Thoracic aorta (tissue), 2 donors: ENCODE data around the gene MAGEE1. TPM values are rescaled to one million over a fixed set of nuclear protein-coding genes. Genes with fewer than 3 reads are reported as not detected.

Source experiments
- ATAC-seq: fragments of 150-250 bp; one replicate; pipeline ENCODE4 v1.8.0; 2017; ENCODE audit warnings: low read depth; ENCODE audit not compliant: insufficient number of reproducible peaks, low FRiP score
- DNase-seq: peaks from one replicate; pipeline ENCODE4 v3.0.0-alpha.2; 2020; ENCODE audit warnings: low spot score
- H3K27ac ChIP-seq, 2 donors: fragments of 200-600 bp; sonication (generic); 1 replicate in 1 of 2; 2 replicates in 1 of 2; pipeline ENCODE4 v1.5.1; 2016; ENCODE audit warnings: mild to moderate bottlenecking in 2 of 2, moderate library complexity in 2 of 2
- H3K27me3 ChIP-seq: fragments of 200-600 bp; sonication (generic); replicated peaks from 2 replicates; pipeline ENCODE4 v1.6.0; 2016; ENCODE audit warnings: mild to moderate bottlenecking; ENCODE audit not compliant: insufficient read depth
- H3K36me3 ChIP-seq: fragments of 200-600 bp; sonication (generic); one replicate; pipeline ENCODE4 v1.5.1; 2016
- H3K4me1 ChIP-seq, 2 donors: fragments of 200-600 bp; sonication (generic); 1 replicate in 1 of 2; 2 replicates in 1 of 2; pipeline versions ENCODE4 v1.5.1 to v1.6.0; 2016; ENCODE audit warnings: low read depth in 2 of 2, mild to moderate bottlenecking in 1 of 2; ENCODE audit not compliant: control insufficient read depth in 1 of 2
- H3K4me3 ChIP-seq: fragments of 200-600 bp; sonication (generic); 2 replicates; pipeline ENCODE4 v1.5.1; 2016; ENCODE audit warnings: mild to moderate bottlenecking
- H3K9me3 ChIP-seq: fragments of 200-600 bp; sonication (generic); 2 replicates; pipeline ENCODE4 v1.5.1; 2016
- total RNA-seq, 2 donors: library from RNA; depleted of rRNA; stranded (reverse); fragments of >200 nt; gene quantifications; one replicate each; pipeline versions ENCODE4 v1.1.0 to v1.2.3, GENCODE V29; 2016
- TF ChIP-seq, protein P1 (sequence below): fragments of 200-600 bp; sonication (generic); IDR thresholded peaks from one replicate; pipeline ENCODE4 v1.5.1; 2019; ENCODE audit warnings: antibody characterized with exemption

The MAGEE1 gene
- total RNA-seq, 2 donors from 2014 or later = 3.2 to 3.7 TPM

GRCh38 chrX:76433219-76433618 is 5.7 kb downstream of the MAGEE1 start:
- peaks cover 0 to 10% of the 10 kb centered on the region in 2 donors for H3K4me1 ChIP-seq

DNA sequence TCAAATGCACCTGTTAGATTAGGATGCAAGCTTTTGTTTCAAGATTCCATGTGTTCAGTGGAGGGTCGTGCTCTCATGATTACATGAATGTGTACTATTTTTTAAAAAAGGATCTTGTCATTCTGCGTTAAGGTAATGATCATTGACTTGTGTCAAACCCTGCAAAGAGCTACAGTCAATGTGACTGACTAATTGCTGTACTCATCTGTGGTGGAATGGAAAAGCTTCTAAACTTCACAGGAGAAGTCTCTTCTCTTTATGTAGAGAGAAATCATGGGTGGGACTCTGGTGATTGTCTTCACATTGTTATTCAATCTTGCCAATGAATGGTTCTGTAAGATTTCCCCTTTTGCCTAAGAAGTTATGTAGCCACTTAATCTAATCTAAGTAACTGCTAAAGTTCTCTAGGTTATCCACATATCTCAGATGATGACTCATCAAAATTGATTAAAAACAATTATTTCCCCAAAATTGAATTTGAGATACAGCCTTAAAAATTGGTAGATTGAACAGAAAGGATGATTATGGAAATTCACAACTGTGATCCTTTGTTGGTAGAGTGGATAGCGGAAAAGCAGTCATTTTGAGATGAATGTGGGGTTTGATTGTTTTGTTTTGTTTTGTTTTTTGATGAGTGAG is 6.7 kb downstream of the MAGEE1 start:
- Histone ChIP-seq H3K27me3 (no peaks in the 10 kb centered on the region), H3K36me3 (no peaks in the 10 kb centered on the region), H3K27ac (no peak overlapping the region), H3K4me1 (peaks cover 0 to 4% of the 10 kb centered on the region in 2 donors), H3K9me3 (no peaks in the 10 kb centered on the region), H3K4me3 (no peak overlapping the region)
- TF ChIP-seq, protein P1, sequence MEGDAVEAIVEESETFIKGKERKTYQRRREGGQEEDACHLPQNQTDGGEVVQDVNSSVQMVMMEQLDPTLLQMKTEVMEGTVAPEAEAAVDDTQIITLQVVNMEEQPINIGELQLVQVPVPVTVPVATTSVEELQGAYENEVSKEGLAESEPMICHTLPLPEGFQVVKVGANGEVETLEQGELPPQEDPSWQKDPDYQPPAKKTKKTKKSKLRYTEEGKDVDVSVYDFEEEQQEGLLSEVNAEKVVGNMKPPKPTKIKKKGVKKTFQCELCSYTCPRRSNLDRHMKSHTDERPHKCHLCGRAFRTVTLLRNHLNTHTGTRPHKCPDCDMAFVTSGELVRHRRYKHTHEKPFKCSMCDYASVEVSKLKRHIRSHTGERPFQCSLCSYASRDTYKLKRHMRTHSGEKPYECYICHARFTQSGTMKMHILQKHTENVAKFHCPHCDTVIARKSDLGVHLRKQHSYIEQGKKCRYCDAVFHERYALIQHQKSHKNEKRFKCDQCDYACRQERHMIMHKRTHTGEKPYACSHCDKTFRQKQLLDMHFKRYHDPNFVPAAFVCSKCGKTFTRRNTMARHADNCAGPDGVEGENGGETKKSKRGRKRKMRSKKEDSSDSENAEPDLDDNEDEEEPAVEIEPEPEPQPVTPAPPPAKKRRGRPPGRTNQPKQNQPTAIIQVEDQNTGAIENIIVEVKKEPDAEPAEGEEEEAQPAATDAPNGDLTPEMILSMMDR = no peak
- DNase-seq = no peak
- no peak for ATAC-seq

More at GRCh38 chrX:76433219-76433618, 5.7 kb downstream of the MAGEE1 start:
- Histone ChIP-seq H3K27me3 (no peaks in the 10 kb centered on the region), H3K27ac (no peak overlapping the region), H3K9me3 (no peaks in the 10 kb centered on the region), H3K36me3 (no peaks in the 10 kb centered on the region), H3K4me3 (no peak overlapping the region)
- ATAC-seq (no peak), DNase-seq (no peak)
- TF ChIP-seq, protein P1 = no peak

GRCh38 chrX:76439188-76439587 is 11.7 kb downstream of the MAGEE1 start:
- Histone ChIP-seq H3K27me3 (no peaks in the 10 kb centered on the region), H3K36me3 (no peaks in the 10 kb centered on the region), H3K4me3 (no peak overlapping the region), H3K27ac (no peak overlapping the region), H3K9me3 (no peaks in the 10 kb centered on the region), H3K4me1 (no peaks in the 10 kb centered on the region)
- TF ChIP-seq, protein P1 = no peak
- no peak for ATAC-seq
- no peak for DNase-seq

- DNase-seq (no peak), ATAC-seq (no peak)
- H3K27ac ChIP-seq = no peak overlapping the region
- no peaks in the 10 kb centered on the region for H3K9me3 ChIP-seq
- no peaks in the 10 kb centered on the region for H3K36me3 ChIP-seq
- TF ChIP-seq, protein P1 = no peak
- no peaks in the 10 kb centered on the region for H3K4me1 ChIP-seq
- H3K4me3 ChIP-seq = no peak overlapping the region
- no peaks in the 10 kb centered on the region for H3K27me3 ChIP-seq
Measured at GRCh38 chrX:76453737-76454406, 26.4 kb downstream of the MAGEE1 start.

- no peaks in the 10 kb centered on the region for H3K36me3 ChIP-seq
- H3K4me3 ChIP-seq = no peak overlapping the region
- no peaks in the 10 kb centered on the region for H3K9me3 ChIP-seq
- TF ChIP-seq, protein P1 = no peak
- DNase-seq = no peak
- H3K27ac ChIP-seq = no peak overlapping the region
- no peaks in the 10 kb centered on the region for H3K4me1 ChIP-seq
- ATAC-seq = no peak
- no peaks in the 10 kb centered on the region for H3K27me3 ChIP-seq
Measured at GRCh38 chrX:76454456-76454927, 27.0 kb downstream of the MAGEE1 start.
